GM12878 (cell line): ENCODE results near the gene ADORA2B. TPM values are rescaled to one million over a fixed set of nuclear protein-coding genes. Genes with fewer than 3 reads are reported as not detected.
A peak's percentile ranks its signal among the peaks of the same experiment; 100 is the strongest.

Source experiments
- ATAC-seq: fragments of 200-7000 bp; cut with Tn5 transposase; 3 replicates; pipeline ENCODE4 v1.9.1; 2020; ENCODE audit warnings: mild to moderate bottlenecking, moderate library complexity
- BruUV-seq: library from RNA; stranded (reverse); fragments of 400-500 nt; replicated peaks from 2 replicates; lab custom pipeline; 2021; lab: Mats Ljungman, UMichigan
- CTCF ChIA-PET: fragments of 300-600 bp; sonication (Branson Sonifier 250); formaldehyde crosslinking; extraction: SDS; loops from one replicate; lab custom pipeline; 2021; ENCODE audit warnings: inconsistent platforms; lab: Yijun Ruan, JAX
- POLR2A ChIA-PET: fragments of 350-600 bp; formaldehyde crosslinking; extraction: SDS; loops from one replicate; lab custom pipeline; 2021; ENCODE audit warnings: inconsistent platforms; lab: Charles Lee
- RAD21 ChIA-PET: fragments of 300-600 bp; sonication (Branson Sonifier 250); formaldehyde crosslinking; loops from one replicate; lab custom pipeline; 2023; ENCODE audit warnings: antibody characterized with exemption; ENCODE audit not compliant: unreplicated experiment; lab: Charles Lee
- SMC1A ChIA-PET: fragments of 300-600 bp; sonication (Branson Sonifier 250); formaldehyde crosslinking; loops from one replicate; lab custom pipeline; 2023; ENCODE audit not compliant: unreplicated experiment, uncharacterized antibody; lab: Charles Lee
- DNase-seq: peaks from one replicate; pipeline ENCODE4 v3.0.0-alpha.2; 2011; ENCODE audit warnings: low read depth, low spot score
- FAIRE-seq: peaks from 3 replicates; lab custom pipeline; 2011; peaks lifted over from hg19 to GRCh38; lab: Jason Lieb, UNC
- H2AFZ ChIP-seq: 2 replicates; pipeline ENCODE4 v1.6.0; 2011; ENCODE audit warnings: low read depth, low read length, control low read depth; ENCODE audit not compliant: control insufficient read depth
- H3K27ac ChIP-seq: 2 replicates; pipeline ENCODE4 v1.5.1; 2011; ENCODE audit warnings: control low read depth; ENCODE audit not compliant: control insufficient read depth, insufficient read depth
- H3K27me3 ChIP-seq, 2 experiments: replicated peaks in 1 of 2; 2 replicates each; pipeline versions ENCODE4 v1.6.0 to v1.6.1; 2011; ENCODE audit warnings: low read length in 1 of 2; ENCODE audit not compliant: control insufficient read depth in 2 of 2, insufficient read depth in 2 of 2
- H3K36me3 ChIP-seq, 2 experiments: 2 replicates each; pipeline ENCODE4 v1.5.1; 2011; ENCODE audit warnings: low read length in 1 of 2; ENCODE audit not compliant: control insufficient read depth in 2 of 2, insufficient read depth in 2 of 2
- H3K4me1 ChIP-seq: 2 replicates; pipeline ENCODE4 v1.6.1; 2011; ENCODE audit warnings: mild to moderate bottlenecking, low read length, moderate library complexity, mixed read lengths; ENCODE audit not compliant: control insufficient read depth, insufficient read depth
- H3K4me2 ChIP-seq: 2 replicates; pipeline ENCODE4 v1.6.0; 2011; ENCODE audit warnings: control low read depth; ENCODE audit not compliant: control insufficient read depth, insufficient read depth
- H3K4me3 ChIP-seq: fragments of 200-600 bp; sonication (generic); 2 replicates; pipeline ENCODE4 v1.5.1; 2016
- H3K79me2 ChIP-seq: 2 replicates; pipeline ENCODE4 v1.6.0; 2011; ENCODE audit warnings: low read length; ENCODE audit not compliant: control insufficient read depth, insufficient read depth
- H3K9ac ChIP-seq: 2 replicates; pipeline ENCODE4 v1.8.0; 2011; ENCODE audit warnings: low read length, control low read depth, mixed read lengths; ENCODE audit not compliant: control insufficient read depth, insufficient read depth
- H3K9me3 ChIP-seq: replicated peaks from 3 replicates; pipeline ENCODE4 v1.5.1; 2011; ENCODE audit warnings: mild to moderate bottlenecking, low read length; ENCODE audit not compliant: control insufficient read depth, insufficient read depth
- H4K20me1 ChIP-seq: 2 replicates; pipeline ENCODE4 v1.6.0; 2011; ENCODE audit not compliant: control insufficient read depth, insufficient read depth
- ATF3 ChIP-seq: IDR thresholded peaks from 2 replicates; pipeline ENCODE4 v1.6.1; 2011; ENCODE audit warnings: low read depth, mild to moderate bottlenecking, low read length, moderate library complexity, borderline replicate concordance; ENCODE audit errors: extremely low read depth
- BCL11A ChIP-seq: IDR thresholded peaks from 2 replicates; pipeline ENCODE4 v1.6.1; 2011; ENCODE audit warnings: low read depth, low read length
- BRCA1 ChIP-seq: IDR thresholded peaks from 2 replicates; pipeline ENCODE4 v1.6.1; 2011; ENCODE audit warnings: low read depth, low read length, improper control_type of control experiment
- CREM ChIP-seq: IDR thresholded peaks from 2 replicates; pipeline ENCODE4 v1.6.1; 2014; ENCODE audit warnings: antibody characterized with exemption, low read depth
- E2F4 ChIP-seq: IDR thresholded peaks from 2 replicates; pipeline ENCODE4 v1.6.1; 2012; ENCODE audit warnings: low read depth, low read length, improper control_type of control experiment
- E4F1 ChIP-seq: fragments of 450-650 bp; IDR thresholded peaks from 2 replicates; pipeline ENCODE4 v1.6.1; 2018; ENCODE audit warnings: borderline replicate concordance, mild to moderate bottlenecking; ENCODE audit not compliant: partially characterized antibody
- EP300 ChIP-seq, 2 experiments: fragments of 150-350 bp in 1 of 2; IDR thresholded peaks; 2 replicates each; pipeline ENCODE4 v1.6.1; 2011 to 2012; ENCODE audit warnings: low read depth in 2 of 2, low read length in 2 of 2, borderline replicate concordance in 1 of 2, improper control_type of control experiment in 1 of 2, inconsistent platforms in 1 of 2; ENCODE audit not compliant: control insufficient read depth in 1 of 2
- FOS ChIP-seq: IDR thresholded peaks from 3 replicates; pipeline ENCODE4 v1.6.1; 2011; ENCODE audit warnings: borderline replicate concordance; ENCODE audit not compliant: insufficient read length; ENCODE audit errors: extremely low read depth
- FOXK2 ChIP-seq: fragments of 450-650 bp; IDR thresholded peaks from 2 replicates; pipeline ENCODE4 v1.6.1; 2017; ENCODE audit warnings: mild to moderate bottlenecking, moderate library complexity
- HCFC1 ChIP-seq: fragments of 150-350 bp; IDR thresholded peaks from 2 replicates; pipeline ENCODE4 v1.6.1; 2014; ENCODE audit warnings: low read length
- HDGF ChIP-seq: fragments of 450-650 bp; IDR thresholded peaks from 2 replicates; pipeline ENCODE4 v1.6.1; 2016; ENCODE audit warnings: antibody characterized with exemption
- JUNB ChIP-seq: IDR thresholded peaks from 2 replicates; pipeline ENCODE4 v1.6.1; 2016; ENCODE audit warnings: antibody characterized with exemption, mild to moderate bottlenecking
- JUND ChIP-seq: IDR thresholded peaks from 2 replicates; pipeline ENCODE4 v1.6.1; 2012; ENCODE audit warnings: low read depth, mild to moderate bottlenecking, low read length, improper control_type of control experiment, moderate library complexity
- KDM1A ChIP-seq: fragments of 200-600 bp; sonication (generic); IDR thresholded peaks from 2 replicates; pipeline ENCODE4 v1.6.1; 2016; ENCODE audit warnings: borderline replicate concordance
- MEF2A ChIP-seq: IDR thresholded peaks from 2 replicates; pipeline ENCODE4 v1.6.1; 2011; ENCODE audit warnings: low read depth, mild to moderate bottlenecking, low read length, moderate library complexity; ENCODE audit not compliant: insufficient read depth
- PAX5 ChIP-seq: IDR thresholded peaks from 2 replicates; pipeline ENCODE4 v1.6.1; 2011; ENCODE audit warnings: low read depth, low read length, borderline replicate concordance
- RUNX3 ChIP-seq: IDR thresholded peaks from 2 replicates; pipeline ENCODE4 v1.6.1; 2012; ENCODE audit warnings: low read length, inconsistent platforms
- SP1 ChIP-seq: IDR thresholded peaks from one replicate; pipeline ENCODE4 v1.6.1; 2011; ENCODE audit warnings: low read depth, low read length
- SREBF2 ChIP-seq: IDR thresholded peaks from 2 replicates; pipeline ENCODE4 v1.6.1; 2012; ENCODE audit warnings: mild to moderate bottlenecking, low read length
- SUZ12 ChIP-seq: fragments of 200-600 bp; sonication (generic); IDR thresholded peaks from one replicate; pipeline ENCODE4 v1.6.1; 2018; ENCODE audit warnings: antibody characterized with exemption, mild to moderate bottlenecking; ENCODE audit not compliant: unreplicated experiment
- ZNF217 ChIP-seq: fragments of 450-650 bp; IDR thresholded peaks from 2 replicates; pipeline ENCODE4 v1.6.1; 2017; ENCODE audit warnings: antibody characterized with exemption, mild to moderate bottlenecking
- ZNF622 ChIP-seq: fragments of 450-650 bp; IDR thresholded peaks from 2 replicates; pipeline ENCODE4 v1.6.1; 2017; ENCODE audit warnings: mild to moderate bottlenecking, inconsistent platforms
- WGBS: methylation state at CpG from one replicate; pipeline ENCODE4 v1.1.6; 2016; ENCODE audit warnings: low lambda C conversion rate; ENCODE audit not compliant: insufficient replicate concordance, insufficient coverage; ENCODE audit errors: missing lambda C conversion rate; 5-methylcytosine and 5-hydroxymethylcytosine counted together
- in situ Hi-C: fragments of 300-500 bp; cut with MboI; formaldehyde crosslinking; loops from 9 replicates; pipeline ENCODE4 v1.14.3; 2018; ENCODE audit warnings: mixed read lengths
- intact Hi-C: fragments of 100-400 bp; cut with micrococcal nuclease; formaldehyde crosslinking; loops from one replicate; pipeline ENCODE4 v1.14.2; 2022; ENCODE audit not compliant: unreplicated experiment
- polyA plus RNA-seq, 11 experiments: library from polyadenylated mRNA; depleted of rRNA in 4 of 11; unstranded in 6 of 11; stranded (reverse) in 5 of 11; fragments of >200 nt; fragmentation: Nextera tagmentation in 4 of 11; fragmentation: Illumina TruSeq in 1 of 11; extraction: Ambion mirVana in 4 of 11; extraction: Trizol in 1 of 11; gene quantifications; 1 replicate in 1 of 11; 2 replicates in 10 of 11; pipeline versions ENCODE4 v1.2.1 to v1.2.3, GENCODE V29; 2011 to 2016; ENCODE audit warnings: inconsistent platforms in 2 of 11, missing spikeins in 2 of 11, low read depth in 1 of 11
- total RNA-seq, 4 experiments: library from RNA; depleted of rRNA in 3 of 4; stranded (reverse); fragments of >200 nt in 3 of 4; fragmentation: Illumina TruSeq in 1 of 4; extraction: Trizol in 1 of 4; gene quantifications; 2 replicates each; pipeline versions ENCODE4 v1.2.1 to v1.2.3, GENCODE V29; 2013 to 2021

ADORA2B gene
- total and polyA plus RNA-seq, 10 of the 15 experiments (the other 5 are each of a cell fraction or from before 2014, with no cell fraction given), result 0.05 to 0.42 (median 0.17) TPM

- POLR2A ChIA-PET, result no interaction called here
- intact Hi-C loops, result no loop called here
- SMC1A ChIA-PET, result interaction anchor here (1.4 kb wide), 1 partner anchor 170 kb away, joined by 3 read pairs; no protein-coding TSS in a partner anchor
- TF ChIP-seq EP300 (IDR thresholded peaks at IDR 0.05; ENCODE audit: borderline replicate concordance in 1 of 2, control insufficient read depth in 1 of 2, low read depth in 2 of 2, low read length in 2 of 2) (no peak), KDM1A (no peak), HCFC1 (no peak), SUZ12 (no peak), BRCA1 (no peak), JUNB (no peak), PAX5 (no peak), CREM (no peak), ATF3 (no peak), MEF2A (no peak), RUNX3 (no peak), SP1 (no peak), FOS (no peak), E2F4 (no peak), SREBF2 (no peak), FOXK2 (no peak), ZNF622 (no peak), E4F1 (no peak), JUND (no peak), HDGF (no peak), ZNF217 (0 out of 2 replicates have a peak, but pooled peaks have one; percentile 23), BCL11A (no peak)
Observed at GRCh38 chr17:15999974-16000827, 55.3 kb downstream of the ADORA2B start.

More at GRCh38 chr17:15999974-16000827, 55.3 kb downstream of the ADORA2B start:
- Histone ChIP-seq H3K4me2 (peak overlapping the region; percentile 93), H3K4me3 (peak overlapping the region; percentile 85), H3K9ac (peak overlapping the region; percentile 84), H3K27me3 (no peaks in the 10 kb centered on the region), H2AFZ (peak overlapping the region; percentile 89), H3K79me2 (peaks cover 23% of the 10 kb centered on the region), H3K9me3 (peaks cover 2% of the 10 kb centered on the region), H3K36me3 (peaks cover 4 to 5% of the 10 kb centered on the region in 2 experiments; a peak in 3 of 4 replicates), H4K20me1 (no peaks in the 10 kb centered on the region), H3K27ac (peak overlapping the region; percentile 69), H3K4me1 (peaks cover 11% of the 10 kb centered on the region)
- ChIA-PET RAD21 (interaction anchor here (1.4 to 1.8 kb wide), 2 partner anchors 172 to 521 kb away, joined by 6 to 8 read pairs; no protein-coding TSS in a partner anchor), CTCF (interaction anchor here (0.6 to 2.3 kb wide), 7 partner anchors 30 to 521 kb away, joined by 3 to 10 read pairs (median 3); partner anchors contain the start of gene ADORA2B)
- in situ Hi-C loops, result loop anchor here (5.0 to 25.0 kb wide), 3 partner anchors 173 to 738 kb away; partner anchors contain the start of genes PMP22 and TVP23C
- FAIRE-seq (no peak), DNase-seq (no peak), ATAC-seq (peak; percentile 20)
- BruUV-seq, result no TSS peak
- WGBS, result 2% methylated on average over 32 of the region's 64 CpGs
